OCI-LY7 (cell line): ENCODE results near the gene KCNQ1. TPM values are rescaled to one million over a fixed set of nuclear protein-coding genes. Genes with fewer than 3 reads are reported as not detected.

Source experiments
- BruUV-seq: library from RNA; stranded (reverse); fragments of 400-500 nt; replicated peaks from 2 replicates; lab custom pipeline; 2021; lab: Mats Ljungman, UMichigan
- CTCF ChIA-PET: fragments of 300-600 bp; sonication (Branson Sonifier 250); formaldehyde crosslinking; loops from one replicate; lab custom pipeline; 2022; ENCODE audit warnings: antibody characterized with exemption; ENCODE audit not compliant: unreplicated experiment; lab: Charles Lee
- POLR2A ChIA-PET: fragments of 300-600 bp; sonication (Branson Sonifier 250); formaldehyde crosslinking; loops from one replicate; lab custom pipeline; 2022; ENCODE audit warnings: antibody characterized with exemption; lab: Charles Lee
- DNase-seq: peaks from one replicate; pipeline ENCODE4 v3.0.0-alpha.2; 2015; ENCODE audit warnings: low spot score
- H2AFZ ChIP-seq: fragments of 200-600 bp; sonication (generic), shearing (Covaris generic); 2 replicates; pipeline ENCODE4 v1.6.1; 2014; ENCODE audit warnings: mild to moderate bottlenecking, antibody characterized with exemption, low read length, moderate library complexity
- H3K27ac ChIP-seq: fragments of 200-600 bp; sonication (generic); 2 replicates; pipeline ENCODE4 v1.5.1; 2014; ENCODE audit warnings: mixed run types, low read depth, mild to moderate bottlenecking, moderate library complexity, low read length, inconsistent platforms; ENCODE audit not compliant: poor library complexity, severe bottlenecking
- H3K36me3 ChIP-seq: fragments of 200-600 bp; sonication (generic); 2 replicates; pipeline ENCODE4 v1.6.1; 2014; ENCODE audit warnings: mild to moderate bottlenecking, antibody characterized with exemption, low read length, moderate library complexity, mixed read lengths; ENCODE audit not compliant: insufficient read depth
- H3K4me1 ChIP-seq: fragments of 200-600 bp; sonication (generic); 2 replicates; pipeline ENCODE4 v1.5.1; 2014; ENCODE audit warnings: mild to moderate bottlenecking, low read length; ENCODE audit not compliant: insufficient read depth, poor library complexity, severe bottlenecking
- H3K4me2 ChIP-seq: fragments of 200-600 bp; sonication (generic); 2 replicates; pipeline ENCODE4 v1.6.1; 2014; ENCODE audit warnings: mild to moderate bottlenecking, low read length
- H3K4me3 ChIP-seq: fragments of 200-600 bp; sonication (generic); 2 replicates; pipeline ENCODE4 v1.5.1; 2014; ENCODE audit warnings: mild to moderate bottlenecking, low read depth, low read length; ENCODE audit not compliant: poor library complexity, severe bottlenecking
- H3K79me2 ChIP-seq: fragments of 200-600 bp; sonication (generic); 2 replicates; pipeline ENCODE4 v1.6.1; 2016; ENCODE audit warnings: low read depth, mild to moderate bottlenecking, low read length, moderate library complexity, mixed read lengths; ENCODE audit not compliant: insufficient read depth
- H3K9me2 ChIP-seq: fragments of 200-600 bp; sonication (generic); 2 replicates; pipeline ENCODE4 v1.6.1; 2016; ENCODE audit warnings: mild to moderate bottlenecking, low read length, mixed read lengths; ENCODE audit not compliant: insufficient read depth
- H3K9me3 ChIP-seq: fragments of 200-600 bp; sonication (generic); 2 replicates; pipeline ENCODE4 v1.6.1; 2014; ENCODE audit warnings: mild to moderate bottlenecking, mixed run types, low read length, mixed read lengths
- H4K20me1 ChIP-seq: fragments of 200-600 bp; sonication (generic); 2 replicates; pipeline ENCODE4 v1.6.1; 2014; ENCODE audit warnings: mild to moderate bottlenecking, antibody characterized with exemption, low read length, moderate library complexity, mixed read lengths; ENCODE audit not compliant: insufficient read depth
- EZH2phosphoT487 ChIP-seq: fragments of 200-600 bp; sonication (generic); IDR thresholded peaks from 2 replicates; pipeline ENCODE4 v1.6.1; 2018; ENCODE audit warnings: low read depth, borderline replicate concordance, mild to moderate bottlenecking, mixed run types, antibody characterized with exemption, low read length, moderate library complexity, mixed read lengths
- intact Hi-C: fragments of 100-400 bp; cut with micrococcal nuclease; formaldehyde crosslinking; loops from one replicate; pipeline ENCODE4 v1.10.0; 2022; ENCODE audit not compliant: unreplicated experiment
- total RNA-seq, 2 experiments: library from RNA; depleted of rRNA in 1 of 2; stranded (reverse); fragments of >200 nt in 1 of 2; shearing (Covaris generic) in 1 of 2; gene quantifications; 2 replicates each; pipeline ENCODE4 v1.2.3, GENCODE V29; 2014 to 2022
- TF ChIP-seq, protein P1 (sequence below): fragments of 200-600 bp; sonication (generic); conservative IDR thresholded peaks from 2 replicates; pipeline ENCODE4 v1.5.1; 2014; ENCODE audit warnings: mild to moderate bottlenecking, antibody characterized with exemption, low read length, moderate library complexity, mixed read lengths

KCNQ1 gene
- total RNA-seq, 2 experiments from 2014 or later = 0.22 to 1.3 TPM

- no peak overlapping the region for H3K4me2 ChIP-seq
Measured at GRCh38 chr11:2653198-2653551, 208.4 kb downstream of the KCNQ1 start.

GRCh38 chr11:2653930-2654739 lies 209.3 kb downstream of the KCNQ1 start:
- BruUV-seq = no TSS peak
- CTCF ChIA-PET = no interaction called here
- no peak for TF ChIP-seq EZH2phosphoT487
- TF ChIP-seq, protein P1, sequence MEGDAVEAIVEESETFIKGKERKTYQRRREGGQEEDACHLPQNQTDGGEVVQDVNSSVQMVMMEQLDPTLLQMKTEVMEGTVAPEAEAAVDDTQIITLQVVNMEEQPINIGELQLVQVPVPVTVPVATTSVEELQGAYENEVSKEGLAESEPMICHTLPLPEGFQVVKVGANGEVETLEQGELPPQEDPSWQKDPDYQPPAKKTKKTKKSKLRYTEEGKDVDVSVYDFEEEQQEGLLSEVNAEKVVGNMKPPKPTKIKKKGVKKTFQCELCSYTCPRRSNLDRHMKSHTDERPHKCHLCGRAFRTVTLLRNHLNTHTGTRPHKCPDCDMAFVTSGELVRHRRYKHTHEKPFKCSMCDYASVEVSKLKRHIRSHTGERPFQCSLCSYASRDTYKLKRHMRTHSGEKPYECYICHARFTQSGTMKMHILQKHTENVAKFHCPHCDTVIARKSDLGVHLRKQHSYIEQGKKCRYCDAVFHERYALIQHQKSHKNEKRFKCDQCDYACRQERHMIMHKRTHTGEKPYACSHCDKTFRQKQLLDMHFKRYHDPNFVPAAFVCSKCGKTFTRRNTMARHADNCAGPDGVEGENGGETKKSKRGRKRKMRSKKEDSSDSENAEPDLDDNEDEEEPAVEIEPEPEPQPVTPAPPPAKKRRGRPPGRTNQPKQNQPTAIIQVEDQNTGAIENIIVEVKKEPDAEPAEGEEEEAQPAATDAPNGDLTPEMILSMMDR = no peak

More at GRCh38 chr11:2653198-2653551, 208.4 kb downstream of the KCNQ1 start:
- intact Hi-C loops = no loop called here
- no peak for DNase-seq
- H4K20me1 ChIP-seq = no peaks in the 10 kb centered on the region
- H3K9me2 ChIP-seq = no peaks in the 10 kb centered on the region
- TF ChIP-seq EZH2phosphoT487 = no peak
- TF ChIP-seq, protein P1 = no peak
- H3K4me1 ChIP-seq = no peaks in the 10 kb centered on the region
- no peaks in the 10 kb centered on the region for H3K79me2 ChIP-seq
- H2AFZ ChIP-seq = no peak overlapping the region
- POLR2A ChIA-PET = no interaction called here
- peaks cover 23% of the 10 kb centered on the region for H3K9me3 ChIP-seq
- H3K27ac ChIP-seq = no peak overlapping the region
- no TSS peak for BruUV-seq
- CTCF ChIA-PET = no interaction called here
- H3K36me3 ChIP-seq = no peaks in the 10 kb centered on the region
- no peak overlapping the region for H3K4me3 ChIP-seq

More at GRCh38 chr11:2653930-2654739, 209.3 kb downstream of the KCNQ1 start:
- intact Hi-C loops = no loop called here
- Histone ChIP-seq H3K36me3 (no peaks in the 10 kb centered on the region), H3K4me2 (no peak overlapping the region), H3K4me3 (no peak overlapping the region), H3K4me1 (no peaks in the 10 kb centered on the region), H2AFZ (no peak overlapping the region), H3K9me3 (peaks cover 18% of the 10 kb centered on the region), H3K27ac (no peak overlapping the region), H3K79me2 (no peaks in the 10 kb centered on the region), H4K20me1 (no peaks in the 10 kb centered on the region), H3K9me2 (no peaks in the 10 kb centered on the region)
- POLR2A ChIA-PET = no interaction called here
- no peak for DNase-seq
